K562 (cell line): ENCODE data around the gene CUX1. TPM values are rescaled to one million over a fixed set of nuclear protein-coding genes. Genes with fewer than 3 reads are reported as not detected.

ENCODE experiments used
- ATAC-seq: fragments of 200-7000 bp; cut with Tn5 transposase; 3 replicates; pipeline ENCODE4 v1.9.1; 2020; ENCODE audit warnings: moderate library complexity
- BruUV-seq: library from RNA; stranded (reverse); fragments of 400-500 nt; replicated peaks from 2 replicates; lab custom pipeline; 2021; lab: Mats Ljungman, UMichigan
- CTCF ChIA-PET: fragments of 300-600 bp; formaldehyde crosslinking; extraction: SDS; loops from one replicate; lab custom pipeline; 2021; ENCODE audit warnings: low intra/inter-chr PET ratio; lab: Yijun Ruan, JAX
- POLR2A ChIA-PET: fragments of 300-600, 350-650 bp; sonication (Branson Sonifier 250); formaldehyde crosslinking; extraction: SDS; loops from one replicate; lab custom pipeline; 2021; ENCODE audit warnings: antibody characterized with exemption, inconsistent platforms; lab: Yijun Ruan, JAX
- DNase-seq, 4 experiments: peaks; one replicate each; pipeline versions ENCODE4 v3.0.0 to v3.0.0-alpha.2; 2011 to 2018; ENCODE audit warnings: low spot score in 3 of 4, mixed read lengths in 3 of 4; ENCODE audit errors: extremely low read depth in 1 of 4
- FAIRE-seq: peaks from 2 replicates; lab custom pipeline; 2011; peaks lifted over from hg19 to GRCh38; lab: Jason Lieb, UNC
- H2AFZ ChIP-seq: 2 replicates; pipeline ENCODE4 v1.6.0; 2011; ENCODE audit warnings: low read depth, low read length, control low read depth, inconsistent platforms
- H3K27ac ChIP-seq: fragments of 200-600 bp; 3 replicates; pipeline ENCODE4 v1.8.0; 2011; ENCODE audit warnings: low read depth, mild to moderate bottlenecking, control low read depth, inconsistent platforms, low read length, moderate library complexity, mixed read lengths; ENCODE audit errors: extremely low read depth
- H3K27me3 ChIP-seq, 2 experiments: fragments of 300-600 bp in 1 of 2; 2 replicates in 1 of 2; 3 replicates in 1 of 2; pipeline versions ENCODE4 v1.6.0 to v1.8.0; 2011; ENCODE audit warnings: inconsistent platforms in 2 of 2, low read length in 2 of 2, mild to moderate bottlenecking in 1 of 2, mixed read lengths in 1 of 2, moderate library complexity in 1 of 2; ENCODE audit not compliant: control insufficient read depth in 2 of 2, insufficient read depth in 2 of 2
- H3K36me3 ChIP-seq: fragments of 300-600 bp; 3 replicates; pipeline ENCODE4 v1.8.0; 2011; ENCODE audit warnings: mild to moderate bottlenecking, low read length, inconsistent platforms; ENCODE audit not compliant: control insufficient read depth, insufficient read depth
- H3K4me1 ChIP-seq, 2 experiments: fragments of 200-600 bp in 1 of 2; replicated peaks in 1 of 2; 2 replicates in 1 of 2; 3 replicates in 1 of 2; pipeline versions ENCODE4 v1.5.1 to v1.8.0; 2011; ENCODE audit warnings: inconsistent platforms in 2 of 2, low read length in 2 of 2, mild to moderate bottlenecking in 1 of 2, mixed read lengths in 1 of 2, moderate library complexity in 1 of 2; ENCODE audit not compliant: control insufficient read depth in 2 of 2, insufficient read depth in 2 of 2
- H3K4me2 ChIP-seq: 2 replicates; pipeline ENCODE4 v1.6.1; 2011; ENCODE audit warnings: low read length, control low read depth, inconsistent platforms, mixed read lengths; ENCODE audit not compliant: insufficient read depth
- H3K4me3 ChIP-seq: fragments of 200-600 bp; sonication (generic), shearing (Covaris generic); 2 replicates; pipeline ENCODE4 v1.5.1; 2016; ENCODE audit warnings: control low read depth, inconsistent platforms
- H3K79me2 ChIP-seq: fragments of 200-600 bp; 3 replicates; pipeline ENCODE4 v1.8.0; 2011; ENCODE audit warnings: low read length, inconsistent platforms; ENCODE audit not compliant: control insufficient read depth, insufficient read depth
- H3K9ac ChIP-seq, 2 experiments: 2 replicates each; pipeline versions ENCODE4 v1.6.0 to v1.6.1; 2011; ENCODE audit warnings: low read depth in 2 of 2, low read length in 2 of 2, control low read depth in 1 of 2, inconsistent platforms in 1 of 2, mild to moderate bottlenecking in 1 of 2, mixed read lengths in 1 of 2; ENCODE audit not compliant: insufficient read depth in 1 of 2
- H3K9me1 ChIP-seq: one replicate; pipeline ENCODE4 v1.6.0; 2011; ENCODE audit warnings: inconsistent platforms, mild to moderate bottlenecking, low read length, moderate library complexity; ENCODE audit not compliant: control insufficient read depth, insufficient read depth
- H3K9me3 ChIP-seq: replicated peaks from 2 replicates; pipeline ENCODE4 v1.5.1; 2011; ENCODE audit warnings: low read depth, low read length, inconsistent platforms; ENCODE audit not compliant: control insufficient read depth, insufficient read depth
- H4K20me1 ChIP-seq: replicated peaks from 2 replicates; pipeline ENCODE4 v1.6.1; 2011; ENCODE audit warnings: low read length, inconsistent platforms, mixed read lengths; ENCODE audit not compliant: control insufficient read depth, insufficient read depth
- ARHGAP35 ChIP-seq: fragments of 450-650 bp; IDR thresholded peaks from 2 replicates; pipeline ENCODE4 v1.6.1; 2018; ENCODE audit not compliant: partially characterized antibody
- ARID2 ChIP-seq: fragments of 450-650 bp; IDR thresholded peaks from 2 replicates; pipeline ENCODE4 v1.6.1; 2017; ENCODE audit warnings: antibody characterized with exemption, mild to moderate bottlenecking
- CAMTA2 ChIP-seq: fragments of 250-450 bp; sonication (Bioruptor Pico); conservative IDR thresholded peaks from 2 replicates; pipeline ENCODE4 v1.5.1; 2022
- CXXC5 ChIP-seq: fragments of 250-450 bp; sonication (Bioruptor Pico); IDR thresholded peaks from 2 replicates; pipeline ENCODE4 v1.8.0; 2022; ENCODE audit warnings: inconsistent platforms, mild to moderate bottlenecking, moderate library complexity
- EGR1 ChIP-seq: fragments of 450-650 bp; conservative IDR thresholded peaks from 2 replicates; pipeline ENCODE4 v1.6.1; 2017; ENCODE audit warnings: mild to moderate bottlenecking
- KDM1A ChIP-seq, 2 experiments: fragments of 450-650 bp; IDR thresholded peaks; 2 replicates each; pipeline ENCODE4 v1.6.1; 2016; ENCODE audit warnings: mild to moderate bottlenecking in 2 of 2
- MEIS2 ChIP-seq: fragments of 450-650 bp; IDR thresholded peaks from 2 replicates; pipeline ENCODE4 v1.6.1; 2014; ENCODE audit warnings: mild to moderate bottlenecking; ENCODE audit not compliant: partially characterized antibody
- MTA1 ChIP-seq: fragments of 450-650 bp; IDR thresholded peaks from 2 replicates; pipeline ENCODE4 v1.6.1; 2017; ENCODE audit warnings: borderline replicate concordance
- MTA2 ChIP-seq: fragments of 450-650 bp; IDR thresholded peaks from 2 replicates; pipeline ENCODE4 v1.6.1; 2016; ENCODE audit warnings: low read depth
- NCOA4 ChIP-seq: fragments of 450-650 bp; IDR thresholded peaks from 2 replicates; pipeline ENCODE4 v1.6.1; 2018; ENCODE audit warnings: mild to moderate bottlenecking; ENCODE audit not compliant: partially characterized antibody
- SMARCE1 ChIP-seq: fragments of 450-650 bp; IDR thresholded peaks from 2 replicates; pipeline ENCODE4 v1.7.1; 2016; ENCODE audit warnings: mild to moderate bottlenecking
- ZBED1 ChIP-seq: IDR thresholded peaks from 2 replicates; pipeline ENCODE4 v1.6.1; 2014
- ZBTB8A ChIP-seq: fragments of 450-650 bp; IDR thresholded peaks from 2 replicates; pipeline ENCODE4 v1.6.1; 2018; ENCODE audit warnings: mild to moderate bottlenecking, moderate library complexity; ENCODE audit not compliant: partially characterized antibody
- WGBS: fragments of 100-300 bp; shearing (Covaris generic); methylation state at CpG from one replicate; pipeline ENCODE4 v1.1.6; 2016; ENCODE audit warnings: low coverage, mixed read lengths; ENCODE audit not compliant: insufficient coverage; ENCODE audit errors: missing lambda C conversion rate; 5-methylcytosine and 5-hydroxymethylcytosine counted together
- in situ Hi-C: fragments of 300-500 bp; cut with MboI; formaldehyde crosslinking; loops from 4 replicates; pipeline ENCODE4 v1.15.0; 2018; ENCODE audit warnings: inconsistent platforms, mixed read lengths
- intact Hi-C: fragments of 100-400 bp; cut with micrococcal nuclease; formaldehyde crosslinking; loops from 2 replicates; pipeline ENCODE4 v1.14.2; 2022
- polyA plus RNA-seq, 8 experiments: library from polyadenylated mRNA; depleted of rRNA in 4 of 8; stranded (reverse) in 5 of 8; unstranded in 3 of 8; fragments of >200 nt; fragmentation: Nextera tagmentation in 2 of 8; fragmentation: Illumina TruSeq in 1 of 8; extraction: Ambion mirVana in 2 of 8; extraction: Trizol in 1 of 8; gene quantifications; 2 replicates each; pipeline versions ENCODE4 v1.2.1 to v1.2.3, GENCODE V29; 2011 to 2014; ENCODE audit warnings: inconsistent platforms in 1 of 8, missing spikeins in 1 of 8
- total RNA-seq, 7 experiments: library from RNA; depleted of rRNA in 6 of 7; stranded (reverse); fragments of >200 nt in 6 of 7; fragmentation: Illumina TruSeq in 2 of 7; extraction: Trizol in 2 of 7; gene quantifications; 2 replicates each; pipeline versions ENCODE4 v1.2.1 to v1.2.3, GENCODE V29; 2011 to 2021; ENCODE audit warnings: low replicate concordance in 1 of 7
- TF ChIP-seq, protein P1 (sequence below): fragments of 450-650 bp; IDR thresholded peaks from 2 replicates; pipeline ENCODE4 v1.6.1; 2017; ENCODE audit warnings: antibody characterized with exemption
- TF ChIP-seq, protein P2 (sequence below), 2 experiments: fragments of 450-650 bp; IDR thresholded peaks; 2 replicates each; pipeline ENCODE4 v1.6.1; 2016
- TF ChIP-seq, protein P3 (sequence below): sonication (generic); formaldehyde crosslinking; IDR thresholded peaks from 2 replicates; pipeline ENCODE4 v1.8.0; 2022; ENCODE audit warnings: missing genetic modification reagents, mild to moderate bottlenecking, moderate library complexity, borderline replicate concordance
- TF ChIP-seq, protein P4 (sequence below): fragments of 450-650 bp; IDR thresholded peaks from 2 replicates; pipeline ENCODE4 v1.6.1; 2016

CUX1 gene
- total and polyA plus RNA-seq, 9 of the 15 experiments (the other 6 are each of a cell fraction or from before 2014, with no cell fraction given): 3.6 to 55.3 (median 25.2) TPM

DNA sequence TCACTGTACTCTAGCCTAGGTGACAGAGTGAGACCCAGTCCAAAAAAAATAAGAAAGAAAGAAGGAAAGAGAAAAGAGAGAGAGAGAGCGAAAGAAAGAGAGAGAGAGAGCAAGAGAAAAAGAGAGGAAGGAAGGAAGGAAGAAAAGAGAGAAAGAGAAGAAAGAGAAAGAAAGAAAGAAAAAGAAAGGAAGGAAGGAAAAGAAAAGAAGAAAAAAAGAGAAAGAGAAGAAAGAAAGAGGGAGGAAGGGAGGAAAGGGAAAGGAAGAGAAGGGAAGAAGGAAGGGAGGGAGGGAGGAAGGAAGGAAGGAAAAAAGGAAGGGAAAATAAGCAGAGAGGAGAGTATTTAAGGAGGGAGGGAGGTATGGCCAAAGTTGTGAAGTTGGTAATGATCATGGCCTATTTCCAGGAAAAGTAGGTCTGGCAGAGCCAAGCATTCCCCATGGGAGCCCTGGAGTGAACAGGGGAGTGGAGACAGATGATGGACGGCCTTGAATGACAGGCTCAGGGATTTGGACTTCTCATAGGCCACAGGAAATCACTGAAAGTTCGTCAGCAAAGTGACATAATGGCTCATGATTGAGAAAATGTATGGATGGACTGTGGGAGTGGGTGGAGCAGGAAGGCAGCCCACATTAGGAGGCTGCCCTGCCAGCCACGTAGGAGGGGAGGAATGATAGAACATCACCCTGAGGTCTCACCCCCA, 44.8 kb upstream of the CUX1 start:
- CTCF ChIA-PET: no interaction called here
- in situ Hi-C loops (no loop called here), intact Hi-C loops (no loop called here)
- FAIRE-seq: no peak
- Histone ChIP-seq H3K27ac (no peak overlapping the region), H3K9ac (no peak overlapping the region), H3K4me1 (no peaks in the 10 kb centered on the region), H3K36me3 (no peaks in the 10 kb centered on the region), H3K9me1 (no peaks in the 10 kb centered on the region), H3K9me3 (no peaks in the 10 kb centered on the region), H3K4me2 (no peak overlapping the region), H3K27me3 (peaks cover 61 to 72% of the 10 kb centered on the region in 2 experiments), H2AFZ (no peak overlapping the region), H3K4me3 (no peak overlapping the region), H4K20me1 (no peaks in the 10 kb centered on the region), H3K79me2 (no peaks in the 10 kb centered on the region)
- no peak for DNase-seq
- no TSS peak for BruUV-seq
- 4% methylated on average over 4 of the region's 4 CpGs for WGBS
- POLR2A ChIA-PET: no interaction called here
- no peak for ATAC-seq
- TF ChIP-seq, protein P1, sequence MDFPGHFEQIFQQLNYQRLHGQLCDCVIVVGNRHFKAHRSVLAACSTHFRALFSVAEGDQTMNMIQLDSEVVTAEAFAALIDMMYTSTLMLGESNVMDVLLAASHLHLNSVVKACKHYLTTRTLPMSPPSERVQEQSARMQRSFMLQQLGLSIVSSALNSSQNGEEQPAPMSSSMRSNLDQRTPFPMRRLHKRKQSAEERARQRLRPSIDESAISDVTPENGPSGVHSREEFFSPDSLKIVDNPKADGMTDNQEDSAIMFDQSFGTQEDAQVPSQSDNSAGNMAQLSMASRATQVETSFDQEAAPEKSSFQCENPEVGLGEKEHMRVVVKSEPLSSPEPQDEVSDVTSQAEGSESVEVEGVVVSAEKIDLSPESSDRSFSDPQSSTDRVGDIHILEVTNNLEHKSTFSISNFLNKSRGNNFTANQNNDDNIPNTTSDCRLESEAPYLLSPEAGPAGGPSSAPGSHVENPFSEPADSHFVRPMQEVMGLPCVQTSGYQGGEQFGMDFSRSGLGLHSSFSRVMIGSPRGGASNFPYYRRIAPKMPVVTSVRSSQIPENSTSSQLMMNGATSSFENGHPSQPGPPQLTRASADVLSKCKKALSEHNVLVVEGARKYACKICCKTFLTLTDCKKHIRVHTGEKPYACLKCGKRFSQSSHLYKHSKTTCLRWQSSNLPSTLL: peak; percentile 66
- TF ChIP-seq CXXC5 (CRISPR knock-in tag): no peak
- TF ChIP-seq SMARCE1: no peak
- peak; percentile 34 for TF ChIP-seq NCOA4
- peak in 1 of 2 experiments; percentile 25; a peak in 1 of 4 replicates for TF ChIP-seq KDM1A (IDR thresholded peaks at IDR 0.05)
- no peak for TF ChIP-seq CAMTA2 (CRISPR knock-in tag)
- peak; percentile 35 for TF ChIP-seq MEIS2
- TF ChIP-seq ZBED1: no peak
- peak; percentile 72; the same call in 1 of the 2 replicates for TF ChIP-seq MTA1
- TF ChIP-seq ARID2: peak; percentile 22; the same call in 1 of the 2 replicates
- TF ChIP-seq, protein P2, sequence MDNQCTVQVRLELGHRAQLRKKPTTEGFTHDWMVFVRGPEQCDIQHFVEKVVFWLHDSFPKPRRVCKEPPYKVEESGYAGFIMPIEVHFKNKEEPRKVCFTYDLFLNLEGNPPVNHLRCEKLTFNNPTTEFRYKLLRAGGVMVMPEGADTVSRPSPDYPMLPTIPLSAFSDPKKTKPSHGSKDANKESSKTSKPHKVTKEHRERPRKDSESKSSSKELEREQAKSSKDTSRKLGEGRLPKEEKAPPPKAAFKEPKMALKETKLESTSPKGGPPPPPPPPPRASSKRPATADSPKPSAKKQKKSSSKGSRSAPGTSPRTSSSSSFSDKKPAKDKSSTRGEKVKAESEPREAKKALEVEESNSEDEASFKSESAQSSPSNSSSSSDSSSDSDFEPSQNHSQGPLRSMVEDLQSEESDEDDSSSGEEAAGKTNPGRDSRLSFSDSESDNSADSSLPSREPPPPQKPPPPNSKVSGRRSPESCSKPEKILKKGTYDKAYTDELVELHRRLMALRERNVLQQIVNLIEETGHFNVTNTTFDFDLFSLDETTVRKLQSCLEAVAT (IDR thresholded peaks at IDR 0.05): no peak
- TF ChIP-seq, protein P3, sequence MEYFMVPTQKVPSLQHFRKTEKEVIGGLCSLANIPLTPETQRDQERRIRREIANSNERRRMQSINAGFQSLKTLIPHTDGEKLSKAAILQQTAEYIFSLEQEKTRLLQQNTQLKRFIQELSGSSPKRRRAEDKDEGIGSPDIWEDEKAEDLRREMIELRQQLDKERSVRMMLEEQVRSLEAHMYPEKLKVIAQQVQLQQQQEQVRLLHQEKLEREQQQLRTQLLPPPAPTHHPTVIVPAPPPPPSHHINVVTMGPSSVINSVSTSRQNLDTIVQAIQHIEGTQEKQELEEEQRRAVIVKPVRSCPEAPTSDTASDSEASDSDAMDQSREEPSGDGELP: no peak
- TF ChIP-seq MTA2: peak; percentile 15; the same call in 1 of the 2 replicates
- peak; percentile 29; the same call in 1 of the 2 replicates for TF ChIP-seq EGR1
- TF ChIP-seq ZBTB8A: no peak
- peak; percentile 41 for TF ChIP-seq ARHGAP35
- TF ChIP-seq, protein P4, sequence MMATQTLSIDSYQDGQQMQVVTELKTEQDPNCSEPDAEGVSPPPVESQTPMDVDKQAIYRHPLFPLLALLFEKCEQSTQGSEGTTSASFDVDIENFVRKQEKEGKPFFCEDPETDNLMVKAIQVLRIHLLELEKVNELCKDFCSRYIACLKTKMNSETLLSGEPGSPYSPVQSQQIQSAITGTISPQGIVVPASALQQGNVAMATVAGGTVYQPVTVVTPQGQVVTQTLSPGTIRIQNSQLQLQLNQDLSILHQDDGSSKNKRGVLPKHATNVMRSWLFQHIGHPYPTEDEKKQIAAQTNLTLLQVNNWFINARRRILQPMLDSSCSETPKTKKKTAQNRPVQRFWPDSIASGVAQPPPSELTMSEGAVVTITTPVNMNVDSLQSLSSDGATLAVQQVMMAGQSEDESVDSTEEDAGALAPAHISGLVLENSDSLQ: peak; percentile 81
